GM23338 (cell line): ENCODE data around the gene GPD2. TPM values are rescaled to one million over a fixed set of nuclear protein-coding genes. Genes with fewer than 3 reads are reported as not detected.

Experiments
- ATAC-seq: fragments of 200-7000 bp; cut with Tn5 transposase; 3 replicates; pipeline ENCODE4 v1.9.1; 2020
- DNase-seq: peaks from one replicate; pipeline ENCODE4 v3.0.0-alpha.2; 2015; ENCODE audit warnings: low spot score
- H2AFZ ChIP-seq: fragments of 200-600 bp; sonication (generic); 2 replicates; pipeline ENCODE4 v1.8.0; 2016; ENCODE audit warnings: antibody characterized with exemption, mild to moderate bottlenecking, moderate library complexity
- H3F3A ChIP-seq: fragments of 200-600 bp; sonication (generic); replicated peaks from 2 replicates; pipeline ENCODE4 v1.8.0; 2017; ENCODE audit warnings: antibody characterized with exemption, mixed run types, low read depth
- H3K27ac ChIP-seq: fragments of 200-600 bp; sonication (generic); 2 replicates; pipeline ENCODE4 v1.6.1; 2016; ENCODE audit warnings: low read depth
- H3K27me3 ChIP-seq: fragments of 200-600 bp; sonication (generic); 2 replicates; pipeline ENCODE4 v1.8.0; 2016; ENCODE audit warnings: mild to moderate bottlenecking, mixed run types, moderate library complexity; ENCODE audit not compliant: insufficient read depth
- H3K36me3 ChIP-seq: fragments of 200-600 bp; sonication (generic); 2 replicates; pipeline ENCODE4 v1.8.0; 2016; ENCODE audit warnings: mild to moderate bottlenecking; ENCODE audit not compliant: insufficient read depth
- H3K4me1 ChIP-seq: fragments of 200-600 bp; sonication (generic); 2 replicates; pipeline ENCODE4 v1.8.0; 2016; ENCODE audit warnings: mild to moderate bottlenecking, moderate library complexity; ENCODE audit not compliant: insufficient read depth
- H3K4me2 ChIP-seq: fragments of 200-600 bp; sonication (generic); 2 replicates; pipeline ENCODE4 v1.7.1; 2017; ENCODE audit warnings: mixed run types
- H3K4me3 ChIP-seq: fragments of 200-600 bp; sonication (generic); 2 replicates; pipeline ENCODE4 v1.6.1; 2016; ENCODE audit warnings: mixed run types
- H3K79me2 ChIP-seq: fragments of 200-600 bp; sonication (generic); replicated peaks from 2 replicates; pipeline ENCODE4 v1.8.0; 2017; ENCODE audit warnings: mild to moderate bottlenecking; ENCODE audit not compliant: insufficient read depth
- H3K9me2 ChIP-seq: fragments of 200-600 bp; sonication (generic); 2 replicates; pipeline ENCODE4 v1.8.0; 2017; ENCODE audit not compliant: insufficient read depth
- H4K20me1 ChIP-seq: fragments of 200-600 bp; sonication (generic); replicated peaks from 2 replicates; pipeline ENCODE4 v1.8.0; 2017; ENCODE audit warnings: mild to moderate bottlenecking; ENCODE audit not compliant: insufficient read depth
- H3K27ac Mint-ChIP-seq: 2 replicates; pipeline ENCODE4 v1.8.0; 2020; ENCODE audit warnings: inconsistent platforms, mild to moderate bottlenecking, moderate library complexity, mixed read lengths
- H3K27me3 Mint-ChIP-seq: 3 replicates; pipeline ENCODE4 v1.8.0; 2022; ENCODE audit warnings: low read depth, mild to moderate bottlenecking, moderate library complexity, mixed read lengths, inconsistent platforms; ENCODE audit not compliant: insufficient read depth, poor library complexity
- H3K36me3 Mint-ChIP-seq: 3 replicates; pipeline ENCODE4 v1.8.0; 2021; ENCODE audit warnings: low read depth, mild to moderate bottlenecking, inconsistent platforms, moderate library complexity, mixed read lengths
- H3K4me1 Mint-ChIP-seq: 3 replicates; pipeline ENCODE4 v1.8.0; 2020; ENCODE audit warnings: mild to moderate bottlenecking, inconsistent platforms, mixed read lengths
- H3K4me3 Mint-ChIP-seq: 3 replicates; pipeline ENCODE4 v1.8.0; 2021; ENCODE audit warnings: moderate library complexity, mild to moderate bottlenecking, inconsistent platforms, mixed read lengths
- H3K9me3 Mint-ChIP-seq: 3 replicates; pipeline ENCODE4 v1.8.0; 2020; ENCODE audit warnings: moderate library complexity, mild to moderate bottlenecking, inconsistent platforms, mixed read lengths
- CREB1 ChIP-seq: fragments of 250-450 bp; sonication (Bioruptor Pico); IDR thresholded peaks from 2 replicates; pipeline ENCODE4 v1.5.0; 2020; ENCODE audit warnings: low read depth, mild to moderate bottlenecking, moderate library complexity
- CTCF ChIP-seq, 2 experiments: fragments of 200-600 bp in 1 of 2; sonication (generic) in 1 of 2; conservative IDR thresholded peaks; 2 replicates each; pipeline versions ENCODE4 v1.5.1 to v1.6.1; 2016 to 2017; ENCODE audit warnings: antibody characterized with exemption in 2 of 2, low read depth in 2 of 2, mild to moderate bottlenecking in 2 of 2, moderate library complexity in 1 of 2
- EZH2 ChIP-seq: fragments of 200-600 bp; sonication (generic); IDR thresholded peaks from one replicate; pipeline ENCODE4 v1.8.0; 2017; ENCODE audit warnings: antibody characterized with exemption, mild to moderate bottlenecking, low read depth; ENCODE audit not compliant: unreplicated experiment
- EZH2phosphoT487 ChIP-seq: fragments of 200-600 bp; sonication (generic); IDR thresholded peaks from one replicate; pipeline ENCODE4 v1.8.1; 2018; ENCODE audit warnings: antibody characterized with exemption; ENCODE audit not compliant: unreplicated experiment
- JUNB ChIP-seq: IDR thresholded peaks from one replicate; pipeline ENCODE4 v1.6.1; 2016; ENCODE audit warnings: antibody characterized with exemption; ENCODE audit not compliant: unreplicated experiment
- NANOG ChIP-seq: IDR thresholded peaks from 2 replicates; pipeline ENCODE4 v1.6.1; 2016; ENCODE audit warnings: antibody characterized with exemption, borderline replicate concordance
- REST ChIP-seq: IDR thresholded peaks from one replicate; pipeline ENCODE4 v1.6.1; 2018; ENCODE audit warnings: antibody characterized with exemption; ENCODE audit not compliant: unreplicated experiment
- STAT1 ChIP-seq: IDR thresholded peaks from one replicate; pipeline ENCODE4 v1.6.1; 2016; ENCODE audit warnings: antibody characterized with exemption; ENCODE audit not compliant: unreplicated experiment
- ZNF114 ChIP-seq: fragments of 250-450 bp; sonication (Bioruptor Pico); IDR thresholded peaks from 2 replicates; pipeline ENCODE4 v1.5.0; 2020; ENCODE audit warnings: mild to moderate bottlenecking, moderate library complexity
- ZNF331 ChIP-seq: fragments of 250-450 bp; sonication (Bioruptor Pico); IDR thresholded peaks from 2 replicates; pipeline ENCODE4 v1.5.0; 2020; ENCODE audit warnings: low read depth, mild to moderate bottlenecking, moderate library complexity
- polyA plus RNA-seq: library from polyadenylated mRNA; unstranded; fragments of >200 nt; fragmentation: Nextera tagmentation; extraction: Ambion mirVana; gene quantifications from 2 replicates; pipeline ENCODE4 v1.2.1, GENCODE V29; 2016
- total RNA-seq: library from RNA; depleted of rRNA; stranded (reverse); fragments of >200 nt; shearing (Covaris generic); gene quantifications from 2 replicates; pipeline ENCODE4 v1.2.3, GENCODE V29; 2014

GPD2 gene
- total and polyA plus RNA-seq, 2 experiments from 2014 or later, result 9.4 to 67.4 TPM

DNA sequence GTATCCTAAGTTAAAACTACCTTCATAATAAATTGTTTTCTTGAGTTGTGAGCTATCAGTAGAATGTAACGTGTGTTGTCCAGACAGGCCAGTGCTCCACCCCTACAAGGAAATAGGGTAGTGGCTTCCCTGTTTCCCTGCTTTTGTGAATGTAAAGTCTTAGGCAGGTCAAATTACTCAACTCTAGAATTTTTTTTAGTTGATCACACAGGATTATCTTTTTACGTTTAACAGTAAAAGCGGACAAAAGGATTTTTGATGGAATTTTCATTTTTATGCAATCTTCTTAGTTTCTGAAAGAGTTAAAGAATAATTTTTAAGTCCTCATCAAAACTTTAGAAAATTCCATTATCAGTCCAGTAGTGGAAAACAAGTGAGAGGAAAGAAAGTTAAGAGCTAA lies 38.2 kb downstream of the GPD2 start:
- H3K27ac ChIP-seq, result no peak overlapping the region
- no peak overlapping the region for H3K4me3 Mint-ChIP-seq
- no peaks in the 10 kb centered on the region; the same call in 2 of the 3 replicates for H3K9me3 Mint-ChIP-seq
- no peaks in the 10 kb centered on the region for H3K9me2 ChIP-seq
- TF ChIP-seq CTCF (conservative IDR thresholded peaks at IDR 0.05; ENCODE audit: low read depth in 2 of 2) (no peak), NANOG (no peak), ZNF114 (CRISPR knock-in tag) (no peak), EZH2phosphoT487 (no peak), JUNB (no peak), CREB1 (CRISPR knock-in tag) (no peak), STAT1 (no peak), ZNF331 (CRISPR knock-in tag) (no peak), REST (no peak)
- H3K4me1 ChIP-seq, result no peaks in the 10 kb centered on the region
- H3F3A ChIP-seq, result no peaks in the 10 kb centered on the region
- no peak for DNase-seq
- no peak overlapping the region for H3K4me2 ChIP-seq
- H3K27me3 ChIP-seq, result no peaks in the 10 kb centered on the region
- H3K27me3 Mint-ChIP-seq, result no peaks in the 10 kb centered on the region
- H3K27ac Mint-ChIP-seq, result no peak overlapping the region; the same call in 1 of the 2 replicates
- no peak for ATAC-seq
- H3K79me2 ChIP-seq, result peaks cover 15% of the 10 kb centered on the region
- H3K36me3 ChIP-seq, result no peaks in the 10 kb centered on the region
- no peaks in the 10 kb centered on the region for H4K20me1 ChIP-seq
- no peak overlapping the region for H2AFZ ChIP-seq
- peaks cover 13% of the 10 kb centered on the region for H3K4me1 Mint-ChIP-seq
- no peak overlapping the region for H3K4me3 ChIP-seq
- peaks cover 3% of the 10 kb centered on the region; the same call in 1 of the 3 replicates for H3K36me3 Mint-ChIP-seq

- Histone ChIP-seq H3K79me2 (peaks cover 11% of the 10 kb centered on the region; the same call in 1 of the 2 replicates), H3K4me3 (no peak overlapping the region), H3K27ac (no peak overlapping the region), H3K4me1 (no peaks in the 10 kb centered on the region), H3K4me2 (no peak overlapping the region), H3K36me3 (no peaks in the 10 kb centered on the region), H4K20me1 (no peaks in the 10 kb centered on the region), H3K9me2 (no peaks in the 10 kb centered on the region), H2AFZ (no peak overlapping the region), H3K27me3 (no peaks in the 10 kb centered on the region), H3F3A (no peaks in the 10 kb centered on the region)
- DNase-seq (no peak), ATAC-seq (no peak)
- Mint-ChIP-seq H3K36me3 (no peaks in the 10 kb centered on the region; the same call in 2 of the 3 replicates), H3K27me3 (peaks cover 2% of the 10 kb centered on the region), H3K4me1 (peaks cover 13% of the 10 kb centered on the region), H3K9me3 (no peaks in the 10 kb centered on the region), H3K27ac (no peak overlapping the region), H3K4me3 (no peak overlapping the region)
- no peak for TF ChIP-seq EZH2
These were observed 40.1 kb downstream of the GPD2 start for GRCh38 chr2:156476021-156476849.
